ENCODE data around the gene ROBO1. TPM values are rescaled to one million over a fixed set of nuclear protein-coding genes. Genes with fewer than 3 reads are reported as not detected.

ROBO1 gene
- total RNA-seq, 1 experiment from 2014 or later = 67.6 TPM

DNA sequence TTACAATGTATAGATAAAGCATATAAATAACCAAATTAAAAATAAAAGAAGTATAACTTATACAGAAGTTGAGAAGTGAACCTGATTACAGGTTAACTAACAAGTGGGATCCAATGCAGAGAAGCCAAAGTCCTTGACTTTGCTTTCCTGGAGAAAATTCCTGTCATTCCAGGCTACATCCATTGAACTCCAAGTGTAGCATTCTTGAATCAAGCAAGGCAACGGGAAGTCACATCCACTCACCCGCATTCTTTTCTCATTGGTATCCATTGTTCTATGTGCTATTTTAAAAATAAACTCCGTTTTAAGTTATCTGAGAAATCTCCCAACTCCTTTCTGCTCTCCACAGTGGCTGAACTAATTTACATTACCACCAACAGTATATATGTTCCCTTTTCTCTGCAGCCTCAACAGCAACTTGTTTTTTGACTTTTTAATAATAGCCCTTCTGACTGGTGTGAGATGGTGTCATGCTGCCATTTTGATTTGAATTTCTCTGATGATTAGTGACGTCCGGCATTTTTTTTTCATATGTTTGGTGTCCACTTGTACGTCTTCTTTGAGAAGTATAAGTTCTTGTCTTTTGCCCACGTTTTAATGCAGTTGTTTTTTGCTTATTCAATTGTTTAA, 534.3 kb downstream of the ROBO1 start:
- no peak overlapping the region for H3K27ac ChIP-seq (ENCODE audit: low read depth, low read length, poor library complexity, severe bottlenecking)
- no peaks in the 10 kb centered on the region for H3K27me3 ChIP-seq (replicated peaks; ENCODE audit: insufficient read depth, low read depth, low read length, poor library complexity)
- TF ChIP-seq, protein P1, sequence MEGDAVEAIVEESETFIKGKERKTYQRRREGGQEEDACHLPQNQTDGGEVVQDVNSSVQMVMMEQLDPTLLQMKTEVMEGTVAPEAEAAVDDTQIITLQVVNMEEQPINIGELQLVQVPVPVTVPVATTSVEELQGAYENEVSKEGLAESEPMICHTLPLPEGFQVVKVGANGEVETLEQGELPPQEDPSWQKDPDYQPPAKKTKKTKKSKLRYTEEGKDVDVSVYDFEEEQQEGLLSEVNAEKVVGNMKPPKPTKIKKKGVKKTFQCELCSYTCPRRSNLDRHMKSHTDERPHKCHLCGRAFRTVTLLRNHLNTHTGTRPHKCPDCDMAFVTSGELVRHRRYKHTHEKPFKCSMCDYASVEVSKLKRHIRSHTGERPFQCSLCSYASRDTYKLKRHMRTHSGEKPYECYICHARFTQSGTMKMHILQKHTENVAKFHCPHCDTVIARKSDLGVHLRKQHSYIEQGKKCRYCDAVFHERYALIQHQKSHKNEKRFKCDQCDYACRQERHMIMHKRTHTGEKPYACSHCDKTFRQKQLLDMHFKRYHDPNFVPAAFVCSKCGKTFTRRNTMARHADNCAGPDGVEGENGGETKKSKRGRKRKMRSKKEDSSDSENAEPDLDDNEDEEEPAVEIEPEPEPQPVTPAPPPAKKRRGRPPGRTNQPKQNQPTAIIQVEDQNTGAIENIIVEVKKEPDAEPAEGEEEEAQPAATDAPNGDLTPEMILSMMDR (conservative IDR thresholded peaks at IDR 0.05; ENCODE audit: low read depth, low read length) = no peak
- DNase-seq (ENCODE audit: low spot score) = no peak
- H3K36me3 ChIP-seq (ENCODE audit: insufficient read depth, low read length, poor library complexity, severe bottlenecking) = no peaks in the 10 kb centered on the region
- CTCF ChIA-PET = no interaction called here
- H3K9me3 ChIP-seq (ENCODE audit: low read depth, low read length, poor library complexity, severe bottlenecking) = no peaks in the 10 kb centered on the region
- no peaks in the 10 kb centered on the region for H3K4me1 ChIP-seq (ENCODE audit: insufficient read depth, low read length, poor library complexity, severe bottlenecking)
- intact Hi-C loops (cut with micrococcal nuclease; ENCODE audit: unreplicated experiment) = no loop called here
- POLR2A ChIA-PET (ENCODE audit: low non-redundant PET) = no interaction called here
- BruUV-seq (replicated peaks) = no TSS peak
- H3K4me3 ChIP-seq (ENCODE audit: low read depth, low read length, poor library complexity, severe bottlenecking) = no peak overlapping the region

- POLR2A ChIA-PET (ENCODE audit: low non-redundant PET) = no interaction called here
- CTCF ChIA-PET = no interaction called here
- no peaks in the 10 kb centered on the region for H3K27me3 ChIP-seq (replicated peaks; ENCODE audit: insufficient read depth, low read depth, low read length, poor library complexity)
- H3K4me1 ChIP-seq (ENCODE audit: insufficient read depth, low read length, poor library complexity, severe bottlenecking) = no peaks in the 10 kb centered on the region
- H3K4me3 ChIP-seq (ENCODE audit: low read depth, low read length, poor library complexity, severe bottlenecking) = no peak overlapping the region
- H3K27ac ChIP-seq (ENCODE audit: low read depth, low read length, poor library complexity, severe bottlenecking) = no peak overlapping the region
- no TSS peak for BruUV-seq (replicated peaks)
- DNase-seq (ENCODE audit: low spot score) = no peak
- TF ChIP-seq, protein P1 (conservative IDR thresholded peaks at IDR 0.05; ENCODE audit: low read depth, low read length) = no peak
- no peak for TF ChIP-seq EZH2 (IDR thresholded peaks at IDR 0.05; ENCODE audit: borderline replicate concordance, low read depth, low read length, poor library complexity, severe bottlenecking)
- intact Hi-C loops (cut with micrococcal nuclease; ENCODE audit: unreplicated experiment) = no loop called here
- no peaks in the 10 kb centered on the region for H3K36me3 ChIP-seq (ENCODE audit: insufficient read depth, low read length, poor library complexity, severe bottlenecking)
- H3K9me3 ChIP-seq (ENCODE audit: low read depth, low read length, poor library complexity, severe bottlenecking) = no peaks in the 10 kb centered on the region
Measured at GRCh38 chr3:79230266-79230665, 537.5 kb downstream of the ROBO1 start.

GRCh38 chr3:79217096-79217495, 550.7 kb downstream of the ROBO1 start:
- no peak for DNase-seq (ENCODE audit: low spot score)
- TF ChIP-seq, protein P1 (conservative IDR thresholded peaks at IDR 0.05; ENCODE audit: low read depth, low read length) = no peak
- no peak for TF ChIP-seq EZH2 (IDR thresholded peaks at IDR 0.05; ENCODE audit: borderline replicate concordance, low read depth, low read length, poor library complexity, severe bottlenecking)
- Histone ChIP-seq H3K4me1 (ENCODE audit: insufficient read depth, low read length, poor library complexity, severe bottlenecking) (no peaks in the 10 kb centered on the region), H3K27me3 (replicated peaks; ENCODE audit: insufficient read depth, low read depth, low read length, poor library complexity) (no peaks in the 10 kb centered on the region), H3K9me3 (ENCODE audit: low read depth, low read length, poor library complexity, severe bottlenecking) (no peaks in the 10 kb centered on the region), H3K27ac (ENCODE audit: low read depth, low read length, poor library complexity, severe bottlenecking) (no peak overlapping the region), H3K36me3 (ENCODE audit: insufficient read depth, low read length, poor library complexity, severe bottlenecking) (no peaks in the 10 kb centered on the region), H3K4me3 (ENCODE audit: low read depth, low read length, poor library complexity, severe bottlenecking) (no peak overlapping the region)
- BruUV-seq (replicated peaks) = no TSS peak
- ChIA-PET POLR2A (ENCODE audit: low non-redundant PET) (no interaction called here), CTCF (no interaction called here)
- intact Hi-C loops (cut with micrococcal nuclease; ENCODE audit: unreplicated experiment) = no loop called here

All from A673 (cell line).